Measurements from ENCODE around the gene ERBIN.

DNA sequence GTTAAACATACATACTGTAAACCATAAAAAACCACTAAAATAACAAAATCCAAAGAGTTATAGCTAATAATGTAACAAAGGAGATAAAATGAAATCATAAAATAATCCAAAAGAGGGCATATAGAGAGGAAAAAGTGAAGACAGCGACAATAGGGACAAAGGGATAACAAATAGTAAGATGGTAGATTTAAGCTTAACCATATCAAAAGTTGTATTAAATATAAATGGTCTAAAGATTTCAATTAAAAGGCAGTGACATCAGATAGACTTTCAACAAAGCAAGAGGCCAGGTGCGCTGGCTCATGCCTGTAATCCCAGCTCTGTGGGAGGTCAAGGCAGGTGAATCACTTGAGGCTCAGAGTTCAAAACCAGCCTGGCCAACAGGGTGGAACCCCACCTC lies 163.0 kb downstream of the ERBIN start:
- TF ChIP-seq EZH2 (IDR thresholded peaks at IDR 0.05; ENCODE audit: insufficient read depth, poor library complexity, severe bottlenecking): no peak
- TF ChIP-seq EZH2phosphoT487 (IDR thresholded peaks at IDR 0.05; ENCODE audit: insufficient read depth, low read depth): no peak

All from GM23248 (cell line).